Vagina (tissue), 2 donors: Measurements from ENCODE around the gene HOXD11.

ENCODE experiments used
- CTCF ChIP-seq, 3 experiments: fragments of 450-650 bp in 2 of 3; fragments of 200-600 bp in 1 of 3; sonication (generic) in 1 of 3; IDR thresholded peaks; one replicate each; pipeline ENCODE4 v1.5.1; 2017 to 2019; ENCODE audit warnings: antibody characterized with exemption in 3 of 3, mild to moderate bottlenecking in 2 of 3, moderate library complexity in 2 of 3
- POLR2A ChIP-seq, 2 donors: fragments of 450-650 bp; IDR thresholded peaks; one replicate each; pipeline ENCODE4 v1.6.1; 2017; ENCODE audit warnings: antibody characterized with exemption in 2 of 2, mild to moderate bottlenecking in 2 of 2, moderate library complexity in 2 of 2

DNA sequence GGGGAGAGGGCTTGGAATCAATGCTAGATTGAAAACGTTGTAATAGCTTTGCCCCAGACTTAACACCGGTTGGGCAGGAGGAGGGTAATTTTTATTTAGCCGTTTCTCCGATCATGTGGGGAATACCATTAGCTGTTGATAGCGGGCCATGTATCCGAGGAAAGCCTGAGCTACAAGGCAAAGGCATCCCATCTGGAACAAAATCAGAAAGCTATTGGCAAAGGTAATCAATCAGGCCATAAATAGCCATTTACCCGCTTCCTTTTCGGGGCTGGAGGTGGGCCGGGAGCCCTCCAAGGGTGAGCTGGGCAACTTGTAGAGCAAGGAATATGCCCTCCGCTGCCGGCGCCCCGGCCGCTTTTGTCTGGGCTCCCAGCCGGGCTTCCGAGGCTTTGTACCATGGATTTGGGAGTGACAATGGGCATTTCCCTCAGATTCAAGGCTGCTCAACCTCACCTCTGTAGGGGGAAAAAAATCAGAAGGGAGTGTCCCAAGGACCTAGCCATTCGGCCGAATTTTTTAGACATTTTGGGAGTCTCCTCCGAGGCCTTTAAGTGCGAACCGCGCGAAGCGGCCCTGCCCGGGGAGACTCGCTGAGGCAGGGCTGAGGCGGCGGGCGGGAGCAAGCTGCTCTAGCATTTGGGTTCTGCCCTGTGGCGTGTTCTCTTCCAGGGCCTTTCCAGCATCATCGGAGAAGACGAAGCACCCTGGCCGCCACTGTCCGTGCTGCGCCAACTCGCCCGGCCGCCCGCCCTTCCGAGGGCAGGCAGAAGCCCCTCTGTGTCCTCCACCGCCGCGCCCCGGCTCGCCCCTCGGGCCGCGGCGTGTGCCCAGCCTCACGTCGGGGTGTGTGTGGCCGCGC lies 14.3 kb downstream of the HOXD11 start:
- TF ChIP-seq CTCF (IDR thresholded peaks at IDR 0.05): no peak
- TF ChIP-seq POLR2A (IDR thresholded peaks at IDR 0.05): no peak
